NCI-H2227 (cell line): Measurements from ENCODE around the gene SIMC1.
A peak's percentile ranks its signal among the peaks of the same experiment; 100 is the strongest.
"Not testable (repeated sequence)": the region's sequence is repeated elsewhere in the genome, so short reads cannot be mapped to it uniquely, and the experiment has no call there.

Experiments
- DNase-seq: peaks from one replicate; lab custom pipeline; 2025; ENCODE audit not compliant: unreplicated experiment; lab: John Stamatoyannopoulos, UW

Gene SIMC1

GRCh38 chr5:176214466-176215021, 23.7 kb upstream of the SIMC1 start:
- DNase-seq: not testable (repeated sequence)

GRCh38 chr5:176216393-176216916, 21.8 kb upstream of the SIMC1 start:
- not testable (repeated sequence) for DNase-seq

GRCh38 chr5:176217188-176217729, 21.0 kb upstream of the SIMC1 start:
- not testable (repeated sequence) for DNase-seq

- DNase-seq: not testable (repeated sequence)
Measured at GRCh38 chr5:176217764-176218163, 20.5 kb upstream of the SIMC1 start.

GRCh38 chr5:176222006-176222405, 16.2 kb upstream of the SIMC1 start:
- DNase-seq: not testable (repeated sequence)

GRCh38 chr5:176228358-176228757, 9.9 kb upstream of the SIMC1 start:
- DNase-seq: not testable (repeated sequence)

GRCh38 chr5:176233253-176233652, 5.0 kb upstream of the SIMC1 start:
- not testable (repeated sequence) for DNase-seq

- peak; percentile 24 for DNase-seq
Measured at GRCh38 chr5:176235155-176235554, 3.1 kb upstream of the SIMC1 start.

- not testable (repeated sequence) for DNase-seq
Measured at GRCh38 chr5:176238645-176239283, 540 bp downstream of the SIMC1 start.

GRCh38 chr5:176239304-176239703, 1.1 kb downstream of the SIMC1 start:
- DNase-seq: not testable (repeated sequence)

GRCh38 chr5:176244318-176244717, 6.1 kb downstream of the SIMC1 start:
- DNase-seq: not testable (repeated sequence)

GRCh38 chr5:176245074-176245473, 6.8 kb downstream of the SIMC1 start:
- not testable (repeated sequence) for DNase-seq

GRCh38 chr5:176245489-176245888, 7.3 kb downstream of the SIMC1 start:
- not testable (repeated sequence) for DNase-seq

GRCh38 chr5:176250691-176251090, 12.5 kb downstream of the SIMC1 start:
- not testable (repeated sequence) for DNase-seq

- DNase-seq: not testable (repeated sequence)
Measured at GRCh38 chr5:176252171-176252570, 13.9 kb downstream of the SIMC1 start.

- not testable (repeated sequence) for DNase-seq
Measured at GRCh38 chr5:176253370-176254065, 15.3 kb downstream of the SIMC1 start.

- DNase-seq: not testable (repeated sequence)
Measured at GRCh38 chr5:176254066-176254393, 15.8 kb downstream of the SIMC1 start.

- not testable (repeated sequence) for DNase-seq
Measured at GRCh38 chr5:176257871-176258505, 19.8 kb downstream of the SIMC1 start.

GRCh38 chr5:176260682-176261081, 22.5 kb downstream of the SIMC1 start:
- not testable (repeated sequence) for DNase-seq

- not testable (repeated sequence) for DNase-seq
Measured at GRCh38 chr5:176266448-176266847, 28.2 kb downstream of the SIMC1 start.

GRCh38 chr5:176289018-176289417, 50.8 kb downstream of the SIMC1 start:
- DNase-seq: not testable (repeated sequence)
